Measurements from ENCODE around the gene RNASE11.
A peak's percentile ranks its signal among the peaks of the same experiment; 100 is the strongest.

Gene RNASE11

DNA sequence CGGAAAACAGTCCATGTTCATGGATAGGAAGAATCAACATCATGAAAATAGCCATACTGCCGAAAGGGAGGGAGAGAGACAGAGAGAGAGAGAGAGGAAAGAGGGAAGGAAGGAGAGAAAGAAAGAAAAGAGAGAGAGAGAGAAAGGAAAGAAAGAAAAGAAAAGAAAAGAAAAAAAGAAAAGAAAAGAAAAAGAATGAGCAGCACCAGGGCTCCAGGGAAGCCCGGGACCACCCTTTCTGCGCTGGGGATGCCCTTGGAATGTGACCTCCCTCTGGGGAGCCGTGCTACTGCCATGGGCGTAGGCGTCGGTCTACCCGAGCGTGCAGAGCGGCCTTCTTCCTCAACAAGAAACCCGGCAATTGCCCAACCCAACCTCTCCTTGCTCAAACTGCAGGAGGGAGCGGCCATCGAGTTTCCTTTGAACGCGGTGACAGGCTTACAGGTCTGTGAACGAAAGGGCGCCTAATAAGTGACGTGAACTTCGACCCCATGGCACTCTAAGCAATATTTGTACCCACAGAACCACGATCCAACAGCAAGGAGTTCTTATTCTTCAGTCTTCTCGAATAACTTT lies 36.8 kb upstream of the RNASE11 start (continued):
- no peak for TF ChIP-seq ZNF48 (tag by site-specific recombination; IDR thresholded peaks at IDR 0.05)
- no peak for TF ChIP-seq ZBTB11 (tag by site-specific recombination; conservative IDR thresholded peaks at IDR 0.05; ENCODE audit: low read depth)
- no peak for TF ChIP-seq ZNF768 (tag by site-specific recombination; IDR thresholded peaks at IDR 0.05)
- TF ChIP-seq ZBTB17 (tag by site-specific recombination; IDR thresholded peaks at IDR 0.05) = peak; percentile 68; the same call in 1 of the 2 replicates
- TF ChIP-seq ZNF549 (tag by site-specific recombination; IDR thresholded peaks at IDR 0.05) = no peak
- TF ChIP-seq ZNF214 (tag by site-specific recombination; IDR thresholded peaks at IDR 0.05; ENCODE audit: borderline replicate concordance) = no peak
- TF ChIP-seq ZNF221 (tag by site-specific recombination; IDR thresholded peaks at IDR 0.05; ENCODE audit: borderline replicate concordance) = no peak
- no peak for TF ChIP-seq ZNF26 (tag by site-specific recombination; IDR thresholded peaks at IDR 0.05)
- no peak for TF ChIP-seq ZNF138 (tag by site-specific recombination; IDR thresholded peaks at IDR 0.05; ENCODE audit: borderline replicate concordance)
- TF ChIP-seq, protein P1, sequence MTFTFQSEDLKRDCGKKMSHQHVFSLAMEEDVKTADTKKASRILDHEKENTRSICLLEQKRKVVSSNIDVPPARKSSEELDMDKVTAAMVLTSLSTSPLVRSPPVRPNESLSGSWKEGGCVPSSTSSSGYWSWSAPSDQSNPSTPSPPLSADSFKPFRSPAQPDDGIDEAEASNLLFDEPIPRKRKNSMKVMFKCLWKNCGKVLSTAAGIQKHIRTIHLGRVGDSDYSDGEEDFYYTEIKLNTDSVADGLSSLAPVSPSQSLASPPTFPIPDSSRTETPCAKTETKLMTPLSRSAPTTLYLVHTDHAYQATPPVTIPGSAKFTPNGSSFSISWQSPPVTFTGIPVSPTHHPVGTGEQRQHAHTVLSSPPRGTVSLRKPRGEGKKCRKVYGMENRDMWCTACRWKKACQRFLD (tag by site-specific recombination; IDR thresholded peaks at IDR 0.05) = no peak
- peak; percentile 60; the same call in 1 of the 2 replicates for TF ChIP-seq ZEB2 (tag by site-specific recombination; IDR thresholded peaks at IDR 0.05)
- peak; percentile 59; the same call in 1 of the 2 replicates for TF ChIP-seq ZNF324 (tag by site-specific recombination; IDR thresholded peaks at IDR 0.05)
- TF ChIP-seq ZNF654 (tag by site-specific recombination; IDR thresholded peaks at IDR 0.05; ENCODE audit: low read depth) = no peak
- TF ChIP-seq OSR2 (tag by site-specific recombination; IDR thresholded peaks at IDR 0.05) = peak; percentile 86
- no peak for TF ChIP-seq HIC1 (tag by site-specific recombination; IDR thresholded peaks at IDR 0.05)
- no peak for TF ChIP-seq MZF1 (tag by site-specific recombination; IDR thresholded peaks at IDR 0.05; ENCODE audit: borderline replicate concordance)
- TF ChIP-seq, protein P2, sequence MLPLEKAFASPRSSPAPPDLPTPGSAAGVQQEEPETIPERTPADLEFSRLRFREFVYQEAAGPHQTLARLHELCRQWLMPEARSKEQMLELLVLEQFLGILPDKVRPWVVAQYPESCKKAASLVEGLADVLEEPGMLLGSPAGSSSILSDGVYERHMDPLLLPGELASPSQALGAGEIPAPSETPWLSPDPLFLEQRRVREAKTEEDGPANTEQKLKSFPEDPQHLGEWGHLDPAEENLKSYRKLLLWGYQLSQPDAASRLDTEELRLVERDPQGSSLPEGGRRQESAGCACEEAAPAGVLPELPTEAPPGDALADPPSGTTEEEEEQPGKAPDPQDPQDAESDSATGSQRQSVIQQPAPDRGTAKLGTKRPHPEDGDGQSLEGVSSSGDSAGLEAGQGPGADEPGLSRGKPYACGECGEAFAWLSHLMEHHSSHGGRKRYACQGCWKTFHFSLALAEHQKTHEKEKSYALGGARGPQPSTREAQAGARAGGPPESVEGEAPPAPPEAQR (tag by site-specific recombination; IDR thresholded peaks at IDR 0.05) = no peak
- no peak for TF ChIP-seq ZNF174 (tag by site-specific recombination; IDR thresholded peaks at IDR 0.05)
- TF ChIP-seq ZNF394 (tag by site-specific recombination; IDR thresholded peaks at IDR 0.05; ENCODE audit: borderline replicate concordance) = no peak
- TF ChIP-seq ZBTB7A (tag by site-specific recombination; IDR thresholded peaks at IDR 0.05; ENCODE audit: low read depth) = no peak
- no peak for TF ChIP-seq ZNF843 (tag by site-specific recombination; IDR thresholded peaks at IDR 0.05)
- TF ChIP-seq ZNF701 (tag by site-specific recombination; IDR thresholded peaks at IDR 0.05) = no peak
- TF ChIP-seq, protein P3, sequence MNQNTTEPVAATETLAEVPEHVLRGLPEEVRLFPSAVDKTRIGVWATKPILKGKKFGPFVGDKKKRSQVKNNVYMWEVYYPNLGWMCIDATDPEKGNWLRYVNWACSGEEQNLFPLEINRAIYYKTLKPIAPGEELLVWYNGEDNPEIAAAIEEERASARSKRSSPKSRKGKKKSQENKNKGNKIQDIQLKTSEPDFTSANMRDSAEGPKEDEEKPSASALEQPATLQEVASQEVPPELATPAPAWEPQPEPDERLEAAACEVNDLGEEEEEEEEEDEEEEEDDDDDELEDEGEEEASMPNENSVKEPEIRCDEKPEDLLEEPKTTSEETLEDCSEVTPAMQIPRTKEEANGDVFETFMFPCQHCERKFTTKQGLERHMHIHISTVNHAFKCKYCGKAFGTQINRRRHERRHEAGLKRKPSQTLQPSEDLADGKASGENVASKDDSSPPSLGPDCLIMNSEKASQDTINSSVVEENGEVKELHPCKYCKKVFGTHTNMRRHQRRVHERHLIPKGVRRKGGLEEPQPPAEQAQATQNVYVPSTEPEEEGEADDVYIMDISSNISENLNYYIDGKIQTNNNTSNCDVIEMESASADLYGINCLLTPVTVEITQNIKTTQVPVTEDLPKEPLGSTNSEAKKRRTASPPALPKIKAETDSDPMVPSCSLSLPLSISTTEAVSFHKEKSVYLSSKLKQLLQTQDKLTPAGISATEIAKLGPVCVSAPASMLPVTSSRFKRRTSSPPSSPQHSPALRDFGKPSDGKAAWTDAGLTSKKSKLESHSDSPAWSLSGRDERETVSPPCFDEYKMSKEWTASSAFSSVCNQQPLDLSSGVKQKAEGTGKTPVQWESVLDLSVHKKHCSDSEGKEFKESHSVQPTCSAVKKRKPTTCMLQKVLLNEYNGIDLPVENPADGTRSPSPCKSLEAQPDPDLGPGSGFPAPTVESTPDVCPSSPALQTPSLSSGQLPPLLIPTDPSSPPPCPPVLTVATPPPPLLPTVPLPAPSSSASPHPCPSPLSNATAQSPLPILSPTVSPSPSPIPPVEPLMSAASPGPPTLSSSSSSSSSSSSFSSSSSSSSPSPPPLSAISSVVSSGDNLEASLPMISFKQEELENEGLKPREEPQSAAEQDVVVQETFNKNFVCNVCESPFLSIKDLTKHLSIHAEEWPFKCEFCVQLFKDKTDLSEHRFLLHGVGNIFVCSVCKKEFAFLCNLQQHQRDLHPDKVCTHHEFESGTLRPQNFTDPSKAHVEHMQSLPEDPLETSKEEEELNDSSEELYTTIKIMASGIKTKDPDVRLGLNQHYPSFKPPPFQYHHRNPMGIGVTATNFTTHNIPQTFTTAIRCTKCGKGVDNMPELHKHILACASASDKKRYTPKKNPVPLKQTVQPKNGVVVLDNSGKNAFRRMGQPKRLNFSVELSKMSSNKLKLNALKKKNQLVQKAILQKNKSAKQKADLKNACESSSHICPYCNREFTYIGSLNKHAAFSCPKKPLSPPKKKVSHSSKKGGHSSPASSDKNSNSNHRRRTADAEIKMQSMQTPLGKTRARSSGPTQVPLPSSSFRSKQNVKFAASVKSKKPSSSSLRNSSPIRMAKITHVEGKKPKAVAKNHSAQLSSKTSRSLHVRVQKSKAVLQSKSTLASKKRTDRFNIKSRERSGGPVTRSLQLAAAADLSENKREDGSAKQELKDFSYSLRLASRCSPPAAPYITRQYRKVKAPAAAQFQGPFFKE (tag by site-specific recombination; IDR thresholded peaks at IDR 0.05; ENCODE audit: borderline replicate concordance) = no peak
- TF ChIP-seq ZNF660 (tag by site-specific recombination; IDR thresholded peaks at IDR 0.05) = no peak

Data from HEK293 (cell line).